ENCODE results near the gene SIT1. TPM values are rescaled to one million over a fixed set of nuclear protein-coding genes. Genes with fewer than 3 reads are reported as not detected.

SIT1 gene
- total and polyA plus RNA-seq, 2 experiments from 2014 or later = 13.2 to 14.7 TPM

DNA sequence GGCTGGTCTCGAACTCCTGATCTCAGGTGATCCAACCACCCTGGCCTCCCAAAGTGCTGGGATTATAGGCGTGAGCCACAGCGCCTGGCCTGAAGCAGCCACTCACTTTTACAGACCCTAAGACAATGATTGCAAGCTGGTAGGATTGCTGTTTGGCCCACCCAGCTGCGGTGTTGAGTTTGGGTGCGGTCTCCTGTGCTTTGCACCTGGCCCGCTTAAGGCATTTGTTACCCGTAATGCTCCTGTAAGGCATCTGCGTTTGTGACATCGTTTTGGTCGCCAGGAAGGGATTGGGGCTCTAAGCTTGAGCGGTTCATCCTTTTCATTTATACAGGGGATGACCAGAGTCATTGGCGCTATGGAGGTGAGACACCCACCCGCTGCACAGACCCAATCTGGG is 24.5 kb upstream of the SIT1 start:
- H2AFZ ChIP-seq = peak overlapping the region; percentile 98; the same call in 1 of the 2 replicates
- no peaks in the 10 kb centered on the region for H4K20me1 ChIP-seq (replicated peaks; ENCODE audit: insufficient read depth)
- peak overlapping the region; percentile 77 for H3K4me2 ChIP-seq
- TF ChIP-seq EZH2phosphoT487 (IDR thresholded peaks at IDR 0.05; ENCODE audit: unreplicated experiment) = no peak
- TF ChIP-seq, protein P1, sequence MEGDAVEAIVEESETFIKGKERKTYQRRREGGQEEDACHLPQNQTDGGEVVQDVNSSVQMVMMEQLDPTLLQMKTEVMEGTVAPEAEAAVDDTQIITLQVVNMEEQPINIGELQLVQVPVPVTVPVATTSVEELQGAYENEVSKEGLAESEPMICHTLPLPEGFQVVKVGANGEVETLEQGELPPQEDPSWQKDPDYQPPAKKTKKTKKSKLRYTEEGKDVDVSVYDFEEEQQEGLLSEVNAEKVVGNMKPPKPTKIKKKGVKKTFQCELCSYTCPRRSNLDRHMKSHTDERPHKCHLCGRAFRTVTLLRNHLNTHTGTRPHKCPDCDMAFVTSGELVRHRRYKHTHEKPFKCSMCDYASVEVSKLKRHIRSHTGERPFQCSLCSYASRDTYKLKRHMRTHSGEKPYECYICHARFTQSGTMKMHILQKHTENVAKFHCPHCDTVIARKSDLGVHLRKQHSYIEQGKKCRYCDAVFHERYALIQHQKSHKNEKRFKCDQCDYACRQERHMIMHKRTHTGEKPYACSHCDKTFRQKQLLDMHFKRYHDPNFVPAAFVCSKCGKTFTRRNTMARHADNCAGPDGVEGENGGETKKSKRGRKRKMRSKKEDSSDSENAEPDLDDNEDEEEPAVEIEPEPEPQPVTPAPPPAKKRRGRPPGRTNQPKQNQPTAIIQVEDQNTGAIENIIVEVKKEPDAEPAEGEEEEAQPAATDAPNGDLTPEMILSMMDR (conservative IDR thresholded peaks at IDR 0.05; ENCODE audit: low read depth in 2 of 2) = no peak
- no peak for TF ChIP-seq STAT1 (IDR thresholded peaks at IDR 0.05; ENCODE audit: unreplicated experiment)
- TF ChIP-seq NANOG (IDR thresholded peaks at IDR 0.05; ENCODE audit: borderline replicate concordance) = no peak
- ATAC-seq (peak; percentile 27), DNase-seq (ENCODE audit: low spot score) (peak; percentile 72)
- Mint-ChIP-seq H3K4me3 (peak overlapping the region; percentile 78), H3K27ac (no peak overlapping the region), H3K27me3 (ENCODE audit: insufficient read depth, low read depth, poor library complexity) (peaks cover 22% of the 10 kb centered on the region), H3K9me3 (no peaks in the 10 kb centered on the region), H3K36me3 (ENCODE audit: low read depth) (no peaks in the 10 kb centered on the region), H3K4me1 (peaks cover 15% of the 10 kb centered on the region)
- H3K27me3 ChIP-seq (ENCODE audit: insufficient read depth) = peaks cover 20% of the 10 kb centered on the region
- H3K4me1 ChIP-seq (ENCODE audit: insufficient read depth) = peaks cover 5% of the 10 kb centered on the region; the same call in 1 of the 2 replicates
- no peaks in the 10 kb centered on the region for H3K36me3 ChIP-seq (ENCODE audit: insufficient read depth)
- H3K27ac ChIP-seq (ENCODE audit: low read depth) = no peak overlapping the region
- no peaks in the 10 kb centered on the region for H3K9me2 ChIP-seq (ENCODE audit: insufficient read depth)
- H3F3A ChIP-seq (replicated peaks; ENCODE audit: low read depth) = 0 out of 2 replicates have a peak, but pooled peaks cover 8% of the 10 kb centered on the region
- H3K79me2 ChIP-seq (replicated peaks; ENCODE audit: insufficient read depth) = no peaks in the 10 kb centered on the region
- peak overlapping the region; percentile 74 for H3K4me3 ChIP-seq

DNA sequence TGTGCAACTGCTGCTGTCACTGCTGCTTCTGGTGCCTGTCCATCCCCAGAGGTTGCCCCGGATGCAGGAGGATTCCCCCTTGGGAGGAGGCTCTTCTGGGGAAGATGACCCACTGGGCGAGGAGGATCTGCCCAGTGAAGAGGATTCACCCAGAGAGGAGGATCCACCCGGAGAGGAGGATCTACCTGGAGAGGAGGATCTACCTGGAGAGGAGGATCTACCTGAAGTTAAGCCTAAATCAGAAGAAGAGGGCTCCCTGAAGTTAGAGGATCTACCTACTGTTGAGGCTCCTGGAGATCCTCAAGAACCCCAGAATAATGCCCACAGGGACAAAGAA is 23.3 kb upstream of the SIT1 start:
- DNase-seq (ENCODE audit: low spot score) (no peak), ATAC-seq (no peak)
- H3K79me2 ChIP-seq (replicated peaks; ENCODE audit: insufficient read depth) = no peaks in the 10 kb centered on the region
- H2AFZ ChIP-seq = no peak overlapping the region
- Mint-ChIP-seq H3K4me1 (peaks cover 10% of the 10 kb centered on the region), H3K4me3 (no peak overlapping the region), H3K9me3 (no peaks in the 10 kb centered on the region), H3K27ac (no peak overlapping the region), H3K27me3 (ENCODE audit: insufficient read depth, low read depth, poor library complexity) (peaks cover 16% of the 10 kb centered on the region), H3K36me3 (ENCODE audit: low read depth) (no peaks in the 10 kb centered on the region)
- peaks cover 20% of the 10 kb centered on the region for H3K27me3 ChIP-seq (ENCODE audit: insufficient read depth)
- no peak for TF ChIP-seq CREB1 (CRISPR knock-in tag; IDR thresholded peaks at IDR 0.05; ENCODE audit: low read depth)
- no peaks in the 10 kb centered on the region for H4K20me1 ChIP-seq (replicated peaks; ENCODE audit: insufficient read depth)
- H3K27ac ChIP-seq (ENCODE audit: low read depth) = no peak overlapping the region
- no peak overlapping the region for H3K4me2 ChIP-seq
- H3K4me3 ChIP-seq = no peak overlapping the region
- H3K36me3 ChIP-seq (ENCODE audit: insufficient read depth) = no peaks in the 10 kb centered on the region
- H3K4me1 ChIP-seq (ENCODE audit: insufficient read depth) = peaks cover 5% of the 10 kb centered on the region; the same call in 1 of the 2 replicates
- H3K9me2 ChIP-seq (ENCODE audit: insufficient read depth) = no peaks in the 10 kb centered on the region
- 0 out of 2 replicates have a peak, but pooled peaks cover 7% of the 10 kb centered on the region for H3F3A ChIP-seq (replicated peaks; ENCODE audit: low read depth)

DNA sequence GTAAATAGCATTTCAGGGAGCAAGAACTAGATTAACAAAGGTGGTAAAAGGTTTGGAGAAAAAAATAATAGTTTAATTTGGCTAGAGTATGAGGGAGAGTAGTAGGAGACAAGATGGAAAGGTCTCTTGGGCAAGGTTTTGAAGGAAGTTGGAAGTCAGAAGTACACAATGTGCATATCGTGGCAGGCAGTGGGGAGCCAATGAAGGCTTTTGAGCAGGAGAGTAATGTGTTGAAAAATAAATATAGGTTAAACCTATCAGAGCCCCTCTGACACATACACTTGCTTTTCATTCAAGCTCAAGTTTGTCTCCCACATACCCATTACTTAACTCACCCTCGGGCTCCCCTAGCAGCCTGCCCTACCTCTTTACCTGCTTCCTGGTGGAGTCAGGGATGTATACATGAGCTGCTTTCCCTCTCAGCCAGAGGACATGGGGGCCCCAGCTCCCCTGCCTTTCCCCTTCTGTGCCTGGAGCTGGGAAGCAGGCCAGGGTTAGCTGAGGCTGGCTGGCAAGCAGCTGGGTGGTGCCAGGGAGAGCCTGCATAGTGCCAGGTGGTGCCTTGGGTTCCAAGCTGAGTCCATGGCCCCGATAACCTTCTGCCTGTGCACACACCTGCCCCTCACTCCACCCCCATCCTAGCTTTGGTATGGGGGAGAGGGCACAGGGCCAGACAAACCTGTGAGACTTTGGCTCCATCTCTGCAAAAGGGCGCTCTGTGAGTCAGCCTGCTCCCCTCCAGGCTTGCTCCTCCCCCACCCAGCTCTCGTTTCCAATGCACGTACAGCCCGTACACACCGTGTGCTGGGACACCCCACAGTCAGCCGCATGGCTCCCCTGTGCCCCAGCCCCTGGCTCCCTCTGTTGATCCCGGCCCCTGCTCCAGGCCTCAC is 22.6 kb upstream of the SIT1 start, which contains the start of gene CA9:
CA9 (plus strand) TSS at position 797 of the 893 bp plus-strand sequence; CDS start at position 829, 32 bp downstream.
- H2AFZ ChIP-seq = no peak within 1 kb of the TSS
- no peaks in the 10 kb centered on the region for H4K20me1 ChIP-seq (replicated peaks; ENCODE audit: insufficient read depth)
- no peak within 1 kb of the TSS for H3K4me2 ChIP-seq
- peak within 1 kb of the TSS; percentile 78 for H3K4me3 Mint-ChIP-seq
- H3K27ac Mint-ChIP-seq = no peak within 1 kb of the TSS
- peaks cover 5% of the 10 kb centered on the region; the same call in 1 of the 2 replicates for H3K4me1 ChIP-seq (ENCODE audit: insufficient read depth)
- peaks cover 5% of the 10 kb centered on the region for H3K9me2 ChIP-seq (ENCODE audit: insufficient read depth)
- H3K4me3 ChIP-seq = no peak within 1 kb of the TSS
- H3K27ac ChIP-seq (ENCODE audit: low read depth) = no peak within 1 kb of the TSS
- 0 out of 2 replicates have a peak, but pooled peaks cover 7% of the 10 kb centered on the region for H3F3A ChIP-seq (replicated peaks; ENCODE audit: low read depth)
- H3K36me3 Mint-ChIP-seq (ENCODE audit: low read depth) = no peaks in the 10 kb centered on the region
- H3K27me3 Mint-ChIP-seq (ENCODE audit: insufficient read depth, low read depth, poor library complexity) = peaks cover 15% of the 10 kb centered on the region
- H3K4me1 Mint-ChIP-seq = peaks cover 10% of the 10 kb centered on the region
- DNase-seq (ENCODE audit: low spot score) (no peak), ATAC-seq (no peak)
- no peaks in the 10 kb centered on the region for H3K9me3 Mint-ChIP-seq
- H3K27me3 ChIP-seq (ENCODE audit: insufficient read depth) = peaks cover 20% of the 10 kb centered on the region
- no peaks in the 10 kb centered on the region for H3K79me2 ChIP-seq (replicated peaks; ENCODE audit: insufficient read depth)
- H3K36me3 ChIP-seq (ENCODE audit: insufficient read depth) = no peaks in the 10 kb centered on the region
- TF ChIP-seq, protein P1 (conservative IDR thresholded peaks at IDR 0.05; ENCODE audit: low read depth in 2 of 2) = no peak
- TF ChIP-seq, protein P2, sequence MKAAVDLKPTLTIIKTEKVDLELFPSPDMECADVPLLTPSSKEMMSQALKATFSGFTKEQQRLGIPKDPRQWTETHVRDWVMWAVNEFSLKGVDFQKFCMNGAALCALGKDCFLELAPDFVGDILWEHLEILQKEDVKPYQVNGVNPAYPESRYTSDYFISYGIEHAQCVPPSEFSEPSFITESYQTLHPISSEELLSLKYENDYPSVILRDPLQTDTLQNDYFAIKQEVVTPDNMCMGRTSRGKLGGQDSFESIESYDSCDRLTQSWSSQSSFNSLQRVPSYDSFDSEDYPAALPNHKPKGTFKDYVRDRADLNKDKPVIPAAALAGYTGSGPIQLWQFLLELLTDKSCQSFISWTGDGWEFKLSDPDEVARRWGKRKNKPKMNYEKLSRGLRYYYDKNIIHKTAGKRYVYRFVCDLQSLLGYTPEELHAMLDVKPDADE (IDR thresholded peaks at IDR 0.05) = no peak
- TF ChIP-seq POLR2AphosphoS5 (IDR thresholded peaks at IDR 0.05; ENCODE audit: low read depth) (no peak), EZH2phosphoT487 (IDR thresholded peaks at IDR 0.05; ENCODE audit: unreplicated experiment) (no peak), NANOG (IDR thresholded peaks at IDR 0.05; ENCODE audit: borderline replicate concordance) (no peak), CREB1 (CRISPR knock-in tag; IDR thresholded peaks at IDR 0.05; ENCODE audit: low read depth) (no peak), ZNF114 (CRISPR knock-in tag; IDR thresholded peaks at IDR 0.05) (no peak), EZH2 (IDR thresholded peaks at IDR 0.05; ENCODE audit: low read depth, unreplicated experiment) (no peak), ZNF331 (CRISPR knock-in tag; IDR thresholded peaks at IDR 0.05; ENCODE audit: low read depth) (no peak)

Measured in GM23338 (cell line).